HEK293T (cell line): Measurements from ENCODE around the gene UIMC1.

Experiments used
- BHLHE40 ChIP-seq: fragments of 450-650 bp; IDR thresholded peaks from 2 replicates; pipeline ENCODE4 v1.6.1; 2016; ENCODE audit warnings: mild to moderate bottlenecking, moderate library complexity, borderline replicate concordance
- ELF4 ChIP-seq: fragments of 450-650 bp; IDR thresholded peaks from 2 replicates; pipeline ENCODE4 v1.6.1; 2017; ENCODE audit warnings: antibody characterized with exemption
- FOXA1 ChIP-seq: fragments of 450-650 bp; IDR thresholded peaks from 2 replicates; pipeline ENCODE4 v1.6.1; 2016; ENCODE audit warnings: mild to moderate bottlenecking
- NFRKB ChIP-seq: fragments of 450-650 bp; IDR thresholded peaks from 2 replicates; pipeline ENCODE4 v1.6.1; 2016; ENCODE audit warnings: mild to moderate bottlenecking, moderate library complexity

- TF ChIP-seq BHLHE40 (no peak), ELF4 (no peak), NFRKB (no peak), FOXA1 (no peak)
These were observed 52.5 kb downstream of the UIMC1 start for GRCh38 chr5:176954050-176954449.
